Epithelial cell of proximal tubule (primary cell): ENCODE results near the gene MAP3K7CL. TPM values are rescaled to one million over a fixed set of nuclear protein-coding genes. Genes with fewer than 3 reads are reported as not detected.

Source experiments
- DNase-seq: peaks from one replicate; pipeline ENCODE4 v3.0.0-alpha.2; 2011; ENCODE audit warnings: low read depth
- H3K4me3 ChIP-seq: 2 replicates; pipeline ENCODE4 v1.5.1; 2011; ENCODE audit warnings: low read depth, mild to moderate bottlenecking, low read length
- CTCF ChIP-seq: conservative IDR thresholded peaks from 2 replicates; pipeline ENCODE4 v1.5.1; 2012; ENCODE audit warnings: low read depth, mild to moderate bottlenecking, low read length
- total RNA-seq: library from RNA; depleted of rRNA; stranded (reverse); fragments of >200 nt; gene quantifications from 2 replicates; pipeline ENCODE4 v1.2.3, GENCODE V29; 2015

Gene MAP3K7CL
- total RNA-seq, 1 donor from 2014 or later, result 0.92 TPM

GRCh38 chr21:29218749-29219148, 88.3 kb downstream of the MAP3K7CL start:
- no peak for TF ChIP-seq CTCF
- DNase-seq, result no peak
- H3K4me3 ChIP-seq, result no peak overlapping the region

DNA sequence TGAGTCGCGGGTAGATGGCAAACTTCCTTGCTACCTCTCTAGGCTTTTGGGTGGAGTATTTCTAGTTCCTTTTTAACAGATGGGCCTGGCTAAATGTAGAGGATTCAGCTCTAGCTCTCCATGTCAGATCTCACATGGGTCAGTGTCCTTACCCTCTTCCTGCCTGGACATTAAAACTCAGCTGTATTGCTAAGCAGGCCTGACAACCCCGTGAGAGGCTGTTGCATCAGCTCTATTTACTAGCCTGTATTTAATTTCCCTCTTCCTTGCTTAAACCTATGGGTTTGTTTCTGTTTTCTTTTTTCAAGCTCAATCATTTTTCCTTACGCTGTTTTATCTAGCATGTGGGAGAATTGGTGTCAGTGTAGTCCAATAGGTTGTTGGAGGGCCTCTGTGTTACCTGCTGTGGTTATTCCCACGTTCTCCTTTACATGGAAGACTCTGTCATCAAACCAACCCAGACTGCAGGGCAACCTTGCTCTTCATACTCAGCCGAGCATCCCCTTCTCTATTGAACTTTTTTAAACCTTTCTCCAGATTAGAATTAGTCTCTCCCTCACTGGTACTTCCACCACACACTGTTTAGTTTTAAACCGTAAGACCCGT, 88.8 kb downstream of the MAP3K7CL start:
- no peak for DNase-seq
- no peak overlapping the region for H3K4me3 ChIP-seq
- TF ChIP-seq CTCF, result no peak

- no peak for DNase-seq
- H3K4me3 ChIP-seq, result no peak overlapping the region
- no peak for TF ChIP-seq CTCF
These were observed 90.9 kb downstream of the MAP3K7CL start for GRCh38 chr21:29221253-29221744.

DNA sequence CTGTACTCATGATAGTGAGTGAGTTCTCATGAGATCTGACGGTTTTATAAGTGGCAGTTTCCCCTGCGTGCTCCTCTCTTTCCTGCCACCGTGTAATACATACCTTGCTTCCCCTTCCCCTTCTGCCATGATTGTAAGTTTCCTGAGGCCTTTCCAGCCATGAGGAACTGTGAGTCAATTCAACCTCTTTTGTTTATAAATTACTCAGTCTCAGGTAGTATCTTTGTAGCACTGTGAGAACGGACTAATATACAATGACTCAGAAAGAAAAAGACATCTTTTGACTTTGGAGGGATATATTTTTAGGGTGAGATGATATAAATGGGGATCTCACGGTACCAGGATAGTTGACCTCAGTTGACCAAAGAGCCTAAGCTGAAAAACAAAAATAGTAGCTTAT, 93.6 kb downstream of the MAP3K7CL start:
- DNase-seq, result no peak
- no peak overlapping the region for H3K4me3 ChIP-seq
- no peak for TF ChIP-seq CTCF

Other genes starting within 250 kb of the MAP3K7CL start
- 18.0 and 21.4 TPM in 2 replicates for gene LTN1, start 137.8 kb upstream of the MAP3K7CL start, total RNA-seq
- gene RWDD2B, start 111.3 kb upstream of the MAP3K7CL start, total RNA-seq, result 4.4 and 9.8 TPM in 2 replicates
- 20.7 and 30.5 TPM in 2 replicates for gene USP16, start 106.0 kb upstream of the MAP3K7CL start, total RNA-seq
- 282 and 394 TPM in 2 replicates for gene CCT8, start 57.0 kb upstream of the MAP3K7CL start, total RNA-seq
- 16.4 and 24.9 TPM in 2 replicates for gene BACH1, start 168.3 kb downstream of the MAP3K7CL start, total RNA-seq